MM.1S (cell line): Measurements from ENCODE around the gene KLHL24.
"Not testable (repeated sequence)": the region's sequence is repeated elsewhere in the genome, so short reads cannot be mapped to it uniquely, and the experiment has no call there.

Experiments used
- DNase-seq: peaks from one replicate; pipeline ENCODE4 v3.0.0-alpha.2; 2015
- H2AFZ ChIP-seq: fragments of 300-600 bp; sonication (generic); 2 replicates; pipeline ENCODE4 v1.6.0; 2016; ENCODE audit warnings: antibody characterized with exemption, low read length
- H3F3A ChIP-seq: fragments of 300-600 bp; sonication (generic); 2 replicates; pipeline ENCODE4 v1.6.1; 2016; ENCODE audit warnings: mild to moderate bottlenecking, antibody characterized with exemption, low read length, moderate library complexity, mixed read lengths; ENCODE audit not compliant: insufficient read depth
- H3K27ac ChIP-seq: fragments of 300-600 bp; sonication (generic); 2 replicates; pipeline ENCODE4 v1.5.1; 2016; ENCODE audit warnings: mild to moderate bottlenecking, low read length
- H3K27me3 ChIP-seq: fragments of 300-600 bp; sonication (generic); replicated peaks from 2 replicates; pipeline ENCODE4 v1.6.0; 2016; ENCODE audit warnings: low read length; ENCODE audit not compliant: insufficient read depth
- H3K36me3 ChIP-seq: fragments of 300-600 bp; sonication (generic); replicated peaks from 2 replicates; pipeline ENCODE4 v1.6.1; 2016; ENCODE audit warnings: mild to moderate bottlenecking, low read length, mixed read lengths; ENCODE audit not compliant: insufficient read depth
- H3K4me1 ChIP-seq: fragments of 300-600 bp; sonication (generic); 2 replicates; pipeline ENCODE4 v1.6.1; 2016; ENCODE audit warnings: low read length, mixed read lengths
- H3K4me2 ChIP-seq: fragments of 300-600 bp; sonication (generic); 2 replicates; pipeline ENCODE4 v1.6.0; 2016; ENCODE audit warnings: low read depth, low read length
- H3K4me3 ChIP-seq: fragments of 300-600 bp; sonication (generic); 2 replicates; pipeline ENCODE4 v1.5.1; 2016; ENCODE audit warnings: low read length, mixed read lengths
- H3K79me2 ChIP-seq: fragments of 300-600 bp; sonication (generic); 2 replicates; pipeline ENCODE4 v1.6.1; 2016; ENCODE audit warnings: mixed run types, low read length, mixed read lengths
- H3K9ac ChIP-seq: fragments of 300-600 bp; sonication (generic); 2 replicates; pipeline ENCODE4 v1.6.1; 2016; ENCODE audit warnings: low read length, mixed read lengths
- H3K9me2 ChIP-seq: fragments of 300-600 bp; sonication (generic); replicated peaks from 2 replicates; pipeline ENCODE4 v1.6.1; 2016; ENCODE audit warnings: mild to moderate bottlenecking, low read length, mixed read lengths; ENCODE audit not compliant: insufficient read depth
- H3K9me3 ChIP-seq: fragments of 300-600 bp; sonication (generic); replicated peaks from 2 replicates; pipeline ENCODE4 v1.6.1; 2016; ENCODE audit warnings: mild to moderate bottlenecking, low read length, mixed read lengths; ENCODE audit not compliant: insufficient read depth
- H4K20me1 ChIP-seq: fragments of 300-600 bp; sonication (generic); 2 replicates; pipeline ENCODE4 v1.6.1; 2016; ENCODE audit warnings: mild to moderate bottlenecking, low read length, moderate library complexity, mixed read lengths; ENCODE audit not compliant: insufficient read depth
- EZH2 ChIP-seq: fragments of 300-600 bp; sonication (generic); optimal IDR thresholded peaks from 2 replicates; pipeline ENCODE3; 2017; ENCODE audit warnings: low read depth, mild to moderate bottlenecking, antibody characterized with exemption, low read length, mixed read lengths
- EZH2phosphoT487 ChIP-seq: fragments of 300-600 bp; sonication (generic); IDR thresholded peaks from 2 replicates; pipeline ENCODE4 v1.6.1; 2018; ENCODE audit warnings: antibody characterized with exemption, low read length
- TF ChIP-seq, protein P1 (sequence below): fragments of 300-600 bp; sonication (generic); IDR thresholded peaks from 2 replicates; pipeline ENCODE4 v1.5.1; 2016; ENCODE audit warnings: antibody characterized with exemption, low read length, mixed read lengths

KLHL24 gene

GRCh38 chr3:183699238-183699947 is 64.0 kb downstream of the KLHL24 start:
- H3K79me2 ChIP-seq = peaks cover 67% of the 10 kb centered on the region
- DNase-seq = no peak
- peaks cover 4% of the 10 kb centered on the region; the same call in 1 of the 2 replicates for H3K36me3 ChIP-seq
- H3K9me3 ChIP-seq = no peaks in the 10 kb centered on the region
- peaks cover 15% of the 10 kb centered on the region for H3K4me1 ChIP-seq
- H3K4me3 ChIP-seq = peak overlapping the region; percentile 92
- H2AFZ ChIP-seq = no peak overlapping the region
- H3F3A ChIP-seq = peaks cover 15% of the 10 kb centered on the region
- TF ChIP-seq, protein P1, sequence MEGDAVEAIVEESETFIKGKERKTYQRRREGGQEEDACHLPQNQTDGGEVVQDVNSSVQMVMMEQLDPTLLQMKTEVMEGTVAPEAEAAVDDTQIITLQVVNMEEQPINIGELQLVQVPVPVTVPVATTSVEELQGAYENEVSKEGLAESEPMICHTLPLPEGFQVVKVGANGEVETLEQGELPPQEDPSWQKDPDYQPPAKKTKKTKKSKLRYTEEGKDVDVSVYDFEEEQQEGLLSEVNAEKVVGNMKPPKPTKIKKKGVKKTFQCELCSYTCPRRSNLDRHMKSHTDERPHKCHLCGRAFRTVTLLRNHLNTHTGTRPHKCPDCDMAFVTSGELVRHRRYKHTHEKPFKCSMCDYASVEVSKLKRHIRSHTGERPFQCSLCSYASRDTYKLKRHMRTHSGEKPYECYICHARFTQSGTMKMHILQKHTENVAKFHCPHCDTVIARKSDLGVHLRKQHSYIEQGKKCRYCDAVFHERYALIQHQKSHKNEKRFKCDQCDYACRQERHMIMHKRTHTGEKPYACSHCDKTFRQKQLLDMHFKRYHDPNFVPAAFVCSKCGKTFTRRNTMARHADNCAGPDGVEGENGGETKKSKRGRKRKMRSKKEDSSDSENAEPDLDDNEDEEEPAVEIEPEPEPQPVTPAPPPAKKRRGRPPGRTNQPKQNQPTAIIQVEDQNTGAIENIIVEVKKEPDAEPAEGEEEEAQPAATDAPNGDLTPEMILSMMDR = no peak
- TF ChIP-seq EZH2 = no peak
- no peak for TF ChIP-seq EZH2phosphoT487
- peak overlapping the region; percentile 80; the same call in 1 of the 2 replicates for H3K9ac ChIP-seq
- H3K27me3 ChIP-seq = no peaks in the 10 kb centered on the region
- no peaks in the 10 kb centered on the region for H3K9me2 ChIP-seq
- peaks cover 18% of the 10 kb centered on the region; the same call in 1 of the 2 replicates for H4K20me1 ChIP-seq
- peak overlapping the region; percentile 71 for H3K4me2 ChIP-seq
- H3K27ac ChIP-seq = peak overlapping the region; percentile 71; the same call in 1 of the 2 replicates

DNA sequence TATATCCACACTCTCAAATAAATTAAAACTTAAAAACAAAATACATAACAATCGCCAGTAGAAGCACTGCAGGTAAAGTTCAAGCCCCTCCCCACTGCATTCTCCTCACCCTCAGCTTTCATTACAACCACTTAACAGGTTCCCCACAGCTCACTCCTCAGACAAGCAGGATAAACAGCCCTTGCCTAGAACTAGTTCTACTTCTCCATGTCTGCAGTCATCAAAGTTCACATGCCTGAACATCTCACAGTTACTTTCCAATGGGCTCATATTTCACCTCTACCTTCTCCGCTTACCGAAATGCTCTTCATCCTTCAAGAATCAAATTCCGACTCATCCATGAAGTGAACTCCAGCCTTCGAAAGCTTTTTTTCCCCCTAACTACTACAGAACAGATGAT is 66.3 kb downstream of the KLHL24 start:
- Histone ChIP-seq H3K27ac (no peak overlapping the region), H4K20me1 (peaks cover 28% of the 10 kb centered on the region; the same call in 1 of the 2 replicates), H3K4me2 (no peak overlapping the region), H3K9me2 (no peaks in the 10 kb centered on the region), H3K27me3 (no peaks in the 10 kb centered on the region), H3K4me1 (peaks cover 15% of the 10 kb centered on the region), H3K9me3 (no peaks in the 10 kb centered on the region), H3K4me3 (no peak overlapping the region), H2AFZ (no peak overlapping the region), H3K9ac (no peak overlapping the region), H3K36me3 (peaks cover 4% of the 10 kb centered on the region; the same call in 1 of the 2 replicates), H3F3A (peaks cover 15% of the 10 kb centered on the region), H3K79me2 (peaks cover 91% of the 10 kb centered on the region)
- no peak for DNase-seq
- no peak for TF ChIP-seq EZH2
- no peak for TF ChIP-seq EZH2phosphoT487
- TF ChIP-seq, protein P1 = no peak

GRCh38 chr3:183703892-183704291 is 68.5 kb downstream of the KLHL24 start:
- H3K36me3 ChIP-seq, DNase-seq, H2AFZ ChIP-seq, H3K4me3 ChIP-seq, H3K4me2 ChIP-seq, H3K9me2 ChIP-seq, H3K9ac ChIP-seq, H3K27me3 ChIP-seq, H3K27ac ChIP-seq, H3K4me1 ChIP-seq, H3F3A ChIP-seq, H3K9me3 ChIP-seq: not testable (repeated sequence)
- peaks cover 36% of the 10 kb centered on the region; the same call in 1 of the 2 replicates for H4K20me1 ChIP-seq
- H3K79me2 ChIP-seq = peaks cover 100% of the 10 kb centered on the region

DNA sequence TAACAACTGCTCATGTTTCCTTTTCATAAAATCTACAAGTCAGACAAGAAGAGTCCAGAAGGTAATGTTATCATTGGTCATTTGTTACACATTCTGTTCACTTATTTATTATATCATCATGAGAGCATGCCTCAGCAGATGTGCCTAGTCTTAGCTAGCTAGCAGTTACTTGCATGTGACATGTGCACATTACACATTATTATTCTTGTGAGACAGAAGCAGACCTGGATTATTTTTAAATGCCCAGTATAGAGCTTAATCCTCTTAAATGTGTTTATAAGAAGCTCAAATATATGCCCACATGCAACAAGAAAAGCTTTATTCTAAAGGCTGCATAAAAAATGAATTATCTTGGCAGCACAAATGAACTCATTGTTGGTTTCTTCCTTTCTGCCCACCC is 74.8 kb downstream of the KLHL24 start:
- Histone ChIP-seq H3F3A (no peaks in the 10 kb centered on the region), H3K4me1 (no peaks in the 10 kb centered on the region), H3K9me3 (no peaks in the 10 kb centered on the region), H2AFZ (no peak overlapping the region), H3K27me3 (no peaks in the 10 kb centered on the region), H3K27ac (no peak overlapping the region), H3K36me3 (no peaks in the 10 kb centered on the region; the same call in 1 of the 2 replicates), H3K9ac (no peak overlapping the region), H3K4me3 (no peak overlapping the region), H3K4me2 (no peak overlapping the region), H3K9me2 (no peaks in the 10 kb centered on the region), H3K79me2 (peaks cover 100% of the 10 kb centered on the region), H4K20me1 (peaks cover 10% of the 10 kb centered on the region; the same call in 1 of the 2 replicates)
- TF ChIP-seq EZH2phosphoT487 (no peak), EZH2 (no peak)
- TF ChIP-seq, protein P1 = no peak
- no peak for DNase-seq
